T47D (cell line): ENCODE measurements around the gene ZNF280B.
"Not testable (repeated sequence)": the region's sequence is repeated elsewhere in the genome, so short reads cannot be mapped to it uniquely, and the experiment has no call there.

Source experiments
- DNase-seq, 2 experiments: peaks; one replicate each; pipeline versions ENCODE4 v3.0.0 to v3.0.0-alpha.2; 2011 to 2012; ENCODE audit warnings: low read depth in 1 of 2, low spot score in 1 of 2
- JUND ChIP-seq: IDR thresholded peaks from 2 replicates; pipeline ENCODE4 v1.6.1; 2012; ENCODE audit warnings: low read depth
- in situ Hi-C: cut with HindIII; loops from 2 replicates; pipeline ENCODE4 v1.10.0; 2016; ENCODE audit warnings: low sequenced_read_pairs, low pct_unique_long_range_greater_than_20kb

ZNF280B gene

DNA sequence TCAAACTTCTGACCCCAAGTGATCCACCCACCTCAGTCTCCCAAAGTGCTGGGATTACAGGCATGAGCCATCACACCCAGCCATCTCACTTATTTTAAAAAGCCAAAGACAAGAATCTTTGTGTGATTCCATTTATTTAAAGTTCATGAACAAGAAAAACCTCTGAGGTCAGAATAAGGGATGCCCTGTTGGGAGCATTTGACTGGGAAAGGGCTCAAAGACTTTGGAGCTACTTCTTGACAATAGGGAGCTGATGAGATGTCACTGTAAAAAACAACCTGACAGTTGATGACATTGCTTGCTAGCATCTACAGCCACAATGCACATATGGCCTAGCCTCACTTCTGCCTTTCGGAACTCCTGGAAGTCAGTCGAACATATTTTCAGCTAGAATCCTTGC lies 5.1 kb upstream of the ZNF280B start:
- no peak for TF ChIP-seq JUND
- in situ Hi-C loops = no loop called here
- DNase-seq = no peak

DNA sequence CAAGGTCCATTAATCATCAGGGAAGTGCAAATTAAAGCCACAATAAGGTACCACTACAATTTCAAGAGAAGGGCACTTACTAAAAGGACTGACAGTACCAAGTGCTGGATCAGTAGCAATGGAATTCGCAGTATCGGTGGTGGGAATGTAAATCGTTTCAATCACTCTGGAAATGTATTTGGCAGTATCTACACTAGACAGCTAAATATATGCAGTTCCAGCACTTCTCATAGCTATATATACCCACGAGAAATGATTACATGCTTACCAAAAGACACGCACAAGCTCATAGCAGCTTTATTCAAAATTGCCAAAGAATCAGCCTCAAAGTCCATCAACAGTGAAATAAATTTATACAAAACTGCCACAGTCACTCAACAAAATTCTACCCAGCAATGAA lies 4.4 kb upstream of the ZNF280B start:
- no peak for TF ChIP-seq JUND
- in situ Hi-C loops = no loop called here
- DNase-seq = no peak

DNA sequence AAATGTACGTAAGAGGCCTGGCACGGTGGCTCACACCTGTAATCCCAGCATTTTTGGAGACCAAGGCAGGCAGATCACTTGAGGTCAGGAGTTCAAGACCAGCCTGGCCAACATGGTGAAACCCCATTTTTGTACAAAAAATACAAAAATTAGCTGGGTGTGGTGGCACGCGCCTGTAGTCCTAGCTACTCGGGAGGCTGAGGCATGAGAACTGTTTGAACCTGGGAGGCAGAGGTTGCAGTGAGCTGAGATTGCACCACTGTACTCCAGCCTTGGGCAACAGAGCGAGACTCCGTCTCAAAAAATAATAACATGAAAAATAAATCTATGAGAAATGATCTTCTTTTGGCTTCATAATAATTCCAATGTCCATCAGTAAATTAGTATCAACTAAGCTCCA lies 2.3 kb upstream of the ZNF280B start:
- in situ Hi-C loops, DNase-seq: not testable (repeated sequence)

DNA sequence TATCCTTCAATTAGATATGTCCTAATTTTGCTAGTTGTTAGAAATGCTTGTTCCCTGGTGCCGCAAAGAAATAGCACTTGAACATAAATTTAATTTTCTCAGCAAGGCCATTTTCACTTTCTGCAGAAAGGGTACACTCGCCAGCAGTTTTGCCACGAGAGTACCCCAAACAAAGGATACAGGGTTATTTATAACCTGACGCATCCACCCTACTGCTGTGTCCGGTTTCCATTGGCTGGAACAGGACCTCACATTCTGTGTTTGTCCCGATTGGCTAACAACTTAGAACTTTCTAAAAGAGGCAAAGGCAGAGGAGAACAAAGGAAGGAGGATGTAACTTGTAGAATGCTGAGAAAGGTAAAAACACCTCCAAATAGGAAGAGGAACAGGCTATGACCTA lies 1.4 kb upstream of the ZNF280B start:
- in situ Hi-C loops, DNase-seq: not testable (repeated sequence)

DNA sequence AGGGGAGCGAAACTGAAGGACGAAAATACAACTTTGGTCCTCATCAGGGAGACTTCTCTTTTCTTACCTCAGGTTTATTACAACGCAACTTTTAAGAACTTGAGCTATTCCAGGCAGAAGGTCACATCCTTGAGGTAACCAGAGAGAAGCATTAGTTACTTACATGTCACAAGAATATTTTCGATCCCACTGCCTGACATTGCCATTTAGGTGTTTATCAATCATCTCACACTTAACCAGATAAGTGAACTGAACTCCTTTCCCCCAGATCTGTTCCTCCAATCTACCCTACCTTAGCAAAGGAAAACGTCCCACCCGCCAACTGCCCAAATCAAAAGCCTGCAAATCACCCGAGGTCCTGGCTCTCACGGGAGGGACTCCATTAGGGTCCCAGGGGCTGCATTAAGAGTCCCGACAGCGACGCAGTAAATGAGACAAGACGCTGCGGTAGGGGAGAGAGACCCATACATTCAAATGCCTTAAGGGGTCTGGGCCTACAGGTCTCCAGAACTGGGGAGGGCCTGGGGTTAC lies 734 bp downstream of the ZNF280B start:
- no peak for TF ChIP-seq JUND
- DNase-seq = no peak
- in situ Hi-C loops = no loop called here

DNA sequence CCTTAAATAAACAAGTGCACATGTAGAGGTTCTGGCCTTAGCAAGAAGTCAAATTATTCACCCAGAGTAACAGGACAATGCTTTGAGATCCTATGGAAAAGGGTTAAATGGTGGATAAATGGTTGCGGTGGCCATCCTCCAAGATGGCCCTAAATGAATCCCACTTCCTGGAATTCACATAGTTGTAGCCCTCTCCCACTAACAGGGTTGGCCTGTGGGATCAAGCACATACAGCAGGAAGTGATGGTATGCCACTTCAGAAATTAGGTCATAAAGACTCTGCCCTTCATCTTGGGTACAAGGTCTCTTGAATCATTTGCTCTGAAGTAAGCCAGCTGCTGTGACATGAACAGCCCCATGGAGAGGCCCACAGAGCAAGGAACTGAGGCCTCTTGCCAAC lies 1.8 kb downstream of the ZNF280B start:
- DNase-seq = no peak
- TF ChIP-seq JUND = no peak
- in situ Hi-C loops = no loop called here

DNA sequence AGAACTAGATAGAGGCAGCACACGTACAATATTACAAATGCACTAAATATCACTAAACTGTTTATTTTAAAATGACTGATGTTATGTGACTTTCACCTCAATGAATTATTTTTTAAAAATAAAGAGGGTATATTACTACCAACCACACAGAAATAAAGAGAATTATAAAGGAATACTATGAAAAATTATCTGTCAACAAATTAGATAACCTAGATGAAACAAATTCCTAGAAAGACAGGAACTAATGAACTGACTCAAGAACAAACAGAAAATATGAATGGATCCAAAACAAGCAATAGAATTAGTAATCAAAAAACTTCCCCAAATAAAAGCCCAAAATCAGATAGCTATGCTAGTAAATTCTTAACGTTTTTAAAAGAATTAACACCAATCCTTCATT lies 10.3 kb downstream of the ZNF280B start:
- in situ Hi-C loops = no loop called here
- no peak for DNase-seq
- TF ChIP-seq JUND = no peak

DNA sequence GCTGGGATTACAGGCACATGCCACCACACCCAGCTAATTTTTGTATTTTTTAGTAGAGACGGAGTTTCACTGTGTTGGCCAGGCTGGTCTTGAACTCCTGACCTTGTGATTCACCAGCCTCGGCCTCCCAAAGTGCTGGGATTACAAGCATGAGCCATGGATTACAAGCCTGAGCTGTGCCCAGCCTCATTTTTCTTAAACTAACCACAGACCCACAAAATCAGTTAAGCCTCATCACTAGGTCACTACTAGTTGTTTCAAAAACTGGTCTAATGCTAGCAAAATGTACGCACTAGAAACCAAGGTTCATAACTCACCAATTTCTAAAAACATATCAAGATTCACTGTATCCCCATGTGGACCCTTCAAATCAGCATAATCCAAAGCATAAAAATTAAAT lies 17.0 kb downstream of the ZNF280B start:
- in situ Hi-C loops, DNase-seq: not testable (repeated sequence)

DNA sequence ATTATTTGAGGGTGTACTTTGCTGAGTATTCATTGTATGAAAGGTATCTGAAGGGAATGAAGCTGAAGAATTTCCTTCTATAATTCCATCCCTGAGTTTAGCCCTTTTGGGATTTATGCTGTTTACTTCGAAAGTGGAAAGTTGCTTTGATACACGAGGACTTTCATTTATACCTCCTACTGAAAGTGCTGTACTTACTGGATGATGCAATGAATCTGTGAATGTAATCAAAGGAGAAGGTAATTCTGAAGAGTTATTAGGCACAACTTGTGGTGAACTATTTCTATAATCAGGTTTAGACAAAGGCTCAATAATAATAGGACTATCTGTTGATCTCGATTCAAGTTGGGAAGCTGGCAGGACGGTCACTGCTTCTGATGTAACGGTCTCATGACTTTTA lies 19.8 kb downstream of the ZNF280B start:
- no peak for TF ChIP-seq JUND
- no peak for DNase-seq
- in situ Hi-C loops = no loop called here

DNA sequence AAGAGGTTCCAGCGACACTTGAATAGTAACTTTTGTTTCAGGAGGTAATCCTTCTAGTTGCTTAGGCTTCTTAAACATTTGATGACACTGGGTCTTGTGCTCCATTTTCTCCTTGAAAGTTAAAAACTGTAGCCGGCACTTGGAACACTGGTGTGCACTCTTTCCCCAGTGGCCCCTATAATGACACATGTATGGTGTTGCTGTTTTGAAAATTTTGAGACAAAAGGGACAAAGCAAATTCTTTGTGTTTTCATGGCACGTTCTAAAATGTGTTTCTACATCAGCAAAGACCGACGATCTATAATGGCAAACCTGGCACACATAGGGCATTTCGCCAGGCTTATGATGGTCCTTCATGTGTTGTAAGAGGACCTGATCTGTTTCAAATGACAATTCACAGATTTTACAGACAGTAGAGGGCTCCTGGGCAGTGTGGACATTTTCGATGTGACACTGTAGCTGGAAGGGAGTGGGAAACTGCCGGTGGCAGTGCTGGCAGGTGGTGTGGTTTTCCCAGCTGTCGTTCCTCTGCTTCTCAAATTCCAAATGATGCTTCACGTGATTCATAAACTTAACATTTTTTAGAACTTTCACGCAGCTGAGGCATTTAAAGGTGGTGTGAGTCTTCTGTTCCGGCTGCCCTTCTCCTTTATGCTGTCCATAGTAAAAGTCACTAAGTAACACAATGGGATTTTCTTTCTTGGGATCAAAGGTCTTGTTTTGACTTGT lies 20.5 kb downstream of the ZNF280B start:
- TF ChIP-seq JUND = no peak
- in situ Hi-C loops = no loop called here
- no peak for DNase-seq

DNA sequence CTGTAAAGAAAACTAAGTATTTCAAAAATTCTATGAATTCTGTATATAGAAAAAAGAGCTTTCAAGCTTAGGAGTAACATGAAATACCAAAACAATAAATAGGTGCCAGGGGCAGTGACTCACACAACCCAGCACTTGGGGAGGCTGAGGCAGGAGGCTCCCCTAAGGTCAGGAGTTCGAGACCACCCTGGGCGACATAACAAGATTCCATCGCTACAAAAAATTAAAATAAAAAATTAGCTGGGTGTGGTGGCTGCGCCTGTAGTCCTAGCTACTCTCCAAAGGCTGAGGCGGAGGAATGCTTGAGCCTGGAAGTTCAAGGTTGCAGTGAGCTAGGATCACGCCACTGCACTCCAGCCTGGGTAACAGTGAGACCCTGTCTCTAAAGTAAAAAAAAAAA lies 21.5 kb downstream of the ZNF280B start:
- DNase-seq = no peak
- TF ChIP-seq JUND = no peak
- in situ Hi-C loops = no loop called here

DNA sequence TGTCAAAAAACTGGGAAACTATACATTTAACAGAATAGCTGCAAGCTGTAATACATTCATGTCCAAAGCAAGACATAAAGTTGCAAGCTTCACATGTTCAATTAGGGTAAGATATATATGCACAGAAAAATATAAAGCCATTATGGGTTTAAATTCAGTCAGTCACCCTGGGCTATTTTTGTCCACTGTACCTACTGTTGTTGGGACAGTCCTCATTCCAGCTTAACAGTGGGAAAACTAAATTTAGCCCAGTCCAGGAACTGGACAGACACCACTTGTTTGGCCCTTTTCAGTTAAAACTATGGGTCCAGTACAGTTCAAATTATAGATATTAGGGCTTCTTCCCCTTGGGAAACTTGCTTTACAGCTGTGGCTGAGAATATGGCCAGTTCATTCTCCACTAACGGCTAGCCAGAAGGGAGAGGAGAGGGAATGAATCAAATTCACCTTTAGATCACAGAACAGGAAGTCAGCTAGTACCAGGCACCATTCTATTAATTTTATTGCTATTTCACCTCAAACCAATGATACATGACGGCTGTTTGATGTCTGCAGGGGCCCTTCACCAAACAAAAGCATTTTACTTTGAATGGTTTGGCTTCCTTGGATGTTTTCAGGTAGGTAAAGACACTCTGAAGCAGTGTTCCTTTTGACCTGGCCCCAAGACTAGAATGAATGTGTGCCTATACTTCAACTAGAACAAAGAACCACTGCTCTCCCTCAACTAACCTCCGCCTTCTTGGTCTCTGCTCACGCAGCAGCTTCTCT lies 22.2 kb downstream of the ZNF280B start:
- in situ Hi-C loops = no loop called here
- no peak for DNase-seq
- TF ChIP-seq JUND = no peak

DNA sequence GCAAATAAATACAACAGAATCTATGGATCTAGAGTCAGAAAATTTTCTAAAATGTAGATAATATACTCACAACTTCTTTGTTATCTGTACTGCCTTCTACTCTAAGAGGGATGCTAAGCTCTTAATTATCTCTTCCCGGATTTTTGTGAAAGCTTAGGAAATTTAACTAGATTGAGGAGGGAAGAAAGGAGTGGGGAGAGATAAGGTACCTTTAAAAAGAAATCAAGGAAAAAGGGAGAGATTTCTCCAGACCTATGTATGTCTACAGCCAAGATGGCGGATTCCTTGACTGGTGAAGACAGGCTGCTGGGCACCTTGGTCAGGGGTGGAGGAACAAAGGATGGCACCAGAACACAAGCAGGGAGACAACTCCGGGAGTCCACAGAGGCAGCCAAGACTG lies 23.0 kb downstream of the ZNF280B start:
- TF ChIP-seq JUND = no peak
- in situ Hi-C loops = no loop called here

More for the DNA sequence above, 23.0 kb downstream of the ZNF280B start:
- no peak for DNase-seq
